Measurements from ENCODE around the gene PLA2R1.

Gene PLA2R1

GRCh38 chr2:159891917-159892730 is 170.3 kb downstream of the PLA2R1 start:
- no peak for DNase-seq

- DNase-seq, result no peak
These were observed 171.2 kb downstream of the PLA2R1 start for GRCh38 chr2:159891267-159891588.

- no peak for DNase-seq
These were observed 171.7 kb downstream of the PLA2R1 start for GRCh38 chr2:159890551-159891266.

GRCh38 chr2:159882130-159882745 is 180.2 kb downstream of the PLA2R1 start:
- no peak for DNase-seq
